SK-N-SH (cell line): ENCODE measurements around the gene INTU.

Source experiments
- EP300 ChIP-seq, 2 experiments: IDR thresholded peaks; 2 replicates each; pipeline versions ENCODE4 v1.4.0 to v1.6.1; 2012; ENCODE audit warnings: borderline replicate concordance in 1 of 2, low read depth in 1 of 2, low read length in 1 of 2
- GABPA ChIP-seq: IDR thresholded peaks from 2 replicates; pipeline ENCODE4 v1.4.0; 2012; ENCODE audit warnings: low read depth, mild to moderate bottlenecking
- GATA2 ChIP-seq: sonication (generic); formaldehyde crosslinking; IDR thresholded peaks from 2 replicates; pipeline ENCODE4 v1.5.0; 2020; ENCODE audit warnings: mild to moderate bottlenecking, missing genetic modification reagents
- MXI1 ChIP-seq: IDR thresholded peaks from 2 replicates; pipeline ENCODE4 v1.6.1; 2012; ENCODE audit warnings: mild to moderate bottlenecking, low read depth, low read length, improper control_type of control experiment
- NFIC ChIP-seq: IDR thresholded peaks from 2 replicates; pipeline ENCODE4 v1.4.0; 2012; ENCODE audit warnings: borderline replicate concordance
- POLR2AphosphoS5 ChIP-seq: IDR thresholded peaks from 2 replicates; pipeline ENCODE4 v1.6.1; 2012; ENCODE audit warnings: low read depth, low read length
- RAD21 ChIP-seq: IDR thresholded peaks from 2 replicates; pipeline ENCODE4 v1.6.1; 2012; ENCODE audit warnings: mild to moderate bottlenecking, low read length
- REST ChIP-seq: IDR thresholded peaks from 2 replicates; pipeline ENCODE4 v1.6.1; 2012; ENCODE audit warnings: mild to moderate bottlenecking, low read depth, low read length, moderate library complexity
- SMC3 ChIP-seq: IDR thresholded peaks from 2 replicates; pipeline ENCODE4 v1.6.1; 2012; ENCODE audit warnings: low read depth, low read length, improper control_type of control experiment
- TAF1 ChIP-seq: IDR thresholded peaks from 2 replicates; pipeline ENCODE4 v1.6.1; 2012; ENCODE audit warnings: low read depth, mild to moderate bottlenecking, low read length, moderate library complexity, borderline replicate concordance
- TF ChIP-seq, protein P1 (sequence below): fragments of 200-600 bp; sonication (generic); IDR thresholded peaks from 2 replicates; pipeline ENCODE4 v1.6.1; 2017; ENCODE audit warnings: antibody characterized with exemption, mild to moderate bottlenecking, moderate library complexity
- TF ChIP-seq, protein P2 (sequence below): IDR thresholded peaks from 2 replicates; pipeline ENCODE4 v1.4.0; 2012; ENCODE audit warnings: low read depth
- TF ChIP-seq, protein P3 (sequence below): IDR thresholded peaks from 2 replicates; pipeline ENCODE4 v1.4.0; 2012; ENCODE audit warnings: low read depth, borderline replicate concordance

DNA sequence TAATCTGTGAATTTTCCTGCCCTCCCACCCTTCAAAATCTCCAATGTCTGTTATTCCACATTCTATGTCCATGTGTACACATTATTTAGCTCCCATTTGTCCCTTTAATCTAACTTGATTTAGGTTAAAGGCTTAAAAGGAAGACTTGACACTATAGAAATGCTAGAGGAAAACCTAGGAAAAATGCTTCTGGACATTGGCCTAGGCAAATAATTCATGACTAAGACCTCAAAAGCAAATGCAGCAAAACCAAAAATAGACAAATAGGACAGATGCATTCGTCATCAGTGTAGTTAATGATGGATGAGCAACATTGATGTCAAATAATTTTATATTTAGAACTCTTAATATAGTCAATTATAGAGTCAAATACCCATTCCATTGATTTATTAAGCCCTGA lies 36.9 kb downstream of the INTU start:
- TF ChIP-seq RAD21 (no peak), EP300 (IDR thresholded peaks at IDR 0.05; ENCODE audit: borderline replicate concordance in 1 of 2, low read depth in 1 of 2, low read length in 1 of 2) (no peak), TAF1 (no peak), MXI1 (no peak), POLR2AphosphoS5 (no peak), REST (no peak), GABPA (no peak), GATA2 (CRISPR knock-in tag) (no peak), NFIC (no peak), SMC3 (no peak)
- TF ChIP-seq, protein P1, sequence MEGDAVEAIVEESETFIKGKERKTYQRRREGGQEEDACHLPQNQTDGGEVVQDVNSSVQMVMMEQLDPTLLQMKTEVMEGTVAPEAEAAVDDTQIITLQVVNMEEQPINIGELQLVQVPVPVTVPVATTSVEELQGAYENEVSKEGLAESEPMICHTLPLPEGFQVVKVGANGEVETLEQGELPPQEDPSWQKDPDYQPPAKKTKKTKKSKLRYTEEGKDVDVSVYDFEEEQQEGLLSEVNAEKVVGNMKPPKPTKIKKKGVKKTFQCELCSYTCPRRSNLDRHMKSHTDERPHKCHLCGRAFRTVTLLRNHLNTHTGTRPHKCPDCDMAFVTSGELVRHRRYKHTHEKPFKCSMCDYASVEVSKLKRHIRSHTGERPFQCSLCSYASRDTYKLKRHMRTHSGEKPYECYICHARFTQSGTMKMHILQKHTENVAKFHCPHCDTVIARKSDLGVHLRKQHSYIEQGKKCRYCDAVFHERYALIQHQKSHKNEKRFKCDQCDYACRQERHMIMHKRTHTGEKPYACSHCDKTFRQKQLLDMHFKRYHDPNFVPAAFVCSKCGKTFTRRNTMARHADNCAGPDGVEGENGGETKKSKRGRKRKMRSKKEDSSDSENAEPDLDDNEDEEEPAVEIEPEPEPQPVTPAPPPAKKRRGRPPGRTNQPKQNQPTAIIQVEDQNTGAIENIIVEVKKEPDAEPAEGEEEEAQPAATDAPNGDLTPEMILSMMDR = no peak
- TF ChIP-seq, protein P2, sequence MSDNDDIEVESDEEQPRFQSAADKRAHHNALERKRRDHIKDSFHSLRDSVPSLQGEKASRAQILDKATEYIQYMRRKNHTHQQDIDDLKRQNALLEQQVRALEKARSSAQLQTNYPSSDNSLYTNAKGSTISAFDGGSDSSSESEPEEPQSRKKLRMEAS = no peak
- TF ChIP-seq, protein P3, sequence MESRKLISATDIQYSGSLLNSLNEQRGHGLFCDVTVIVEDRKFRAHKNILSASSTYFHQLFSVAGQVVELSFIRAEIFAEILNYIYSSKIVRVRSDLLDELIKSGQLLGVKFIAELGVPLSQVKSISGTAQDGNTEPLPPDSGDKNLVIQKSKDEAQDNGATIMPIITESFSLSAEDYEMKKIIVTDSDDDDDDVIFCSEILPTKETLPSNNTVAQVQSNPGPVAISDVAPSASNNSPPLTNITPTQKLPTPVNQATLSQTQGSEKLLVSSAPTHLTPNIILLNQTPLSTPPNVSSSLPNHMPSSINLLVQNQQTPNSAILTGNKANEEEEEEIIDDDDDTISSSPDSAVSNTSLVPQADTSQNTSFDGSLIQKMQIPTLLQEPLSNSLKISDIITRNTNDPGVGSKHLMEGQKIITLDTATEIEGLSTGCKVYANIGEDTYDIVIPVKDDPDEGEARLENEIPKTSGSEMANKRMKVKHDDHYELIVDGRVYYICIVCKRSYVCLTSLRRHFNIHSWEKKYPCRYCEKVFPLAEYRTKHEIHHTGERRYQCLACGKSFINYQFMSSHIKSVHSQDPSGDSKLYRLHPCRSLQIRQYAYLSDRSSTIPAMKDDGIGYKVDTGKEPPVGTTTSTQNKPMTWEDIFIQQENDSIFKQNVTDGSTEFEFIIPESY = no peak
